ENCODE measurements around the gene PIP4K2C.

DNA sequence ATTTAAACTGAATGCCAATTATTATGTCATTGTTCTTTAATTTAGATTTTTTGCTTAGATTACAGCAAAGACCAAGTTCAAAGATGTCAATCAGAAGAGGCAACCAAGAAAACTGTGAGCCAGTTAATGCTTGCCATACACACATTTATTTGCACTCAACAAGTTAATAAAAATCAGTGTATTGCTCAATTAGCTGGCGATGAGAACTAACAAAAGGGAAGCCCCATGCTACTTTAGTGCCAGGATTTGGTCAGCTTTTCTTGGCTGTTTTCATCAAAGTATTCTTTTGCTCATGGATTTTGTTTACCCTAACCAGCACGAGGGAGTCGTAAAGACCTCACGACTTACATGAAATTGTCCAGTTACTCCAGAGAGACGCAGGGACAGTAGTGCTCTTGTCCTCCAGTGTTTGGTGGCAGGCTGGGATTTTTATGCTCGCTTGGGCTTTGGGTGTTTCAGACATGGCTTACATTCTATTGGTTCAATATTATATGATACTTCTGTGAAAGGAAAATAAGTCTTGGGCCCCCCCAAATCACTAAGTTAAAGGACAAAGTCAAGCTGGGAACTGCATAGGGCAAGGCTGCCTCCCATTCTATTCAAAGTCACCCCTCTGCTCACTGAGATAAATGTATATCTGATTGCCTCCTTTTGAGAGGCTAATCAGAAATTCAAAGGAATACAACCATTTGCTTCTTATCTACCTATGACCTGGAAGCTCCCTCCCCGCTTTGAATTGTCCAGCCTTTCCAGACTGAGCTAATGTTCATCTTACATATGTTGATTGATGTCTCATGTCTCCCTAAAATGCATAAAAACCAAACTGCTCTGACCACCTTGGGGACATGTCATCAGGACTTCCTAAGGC is 49.4 kb downstream of the PIP4K2C start:
- TF ChIP-seq, protein P1, sequence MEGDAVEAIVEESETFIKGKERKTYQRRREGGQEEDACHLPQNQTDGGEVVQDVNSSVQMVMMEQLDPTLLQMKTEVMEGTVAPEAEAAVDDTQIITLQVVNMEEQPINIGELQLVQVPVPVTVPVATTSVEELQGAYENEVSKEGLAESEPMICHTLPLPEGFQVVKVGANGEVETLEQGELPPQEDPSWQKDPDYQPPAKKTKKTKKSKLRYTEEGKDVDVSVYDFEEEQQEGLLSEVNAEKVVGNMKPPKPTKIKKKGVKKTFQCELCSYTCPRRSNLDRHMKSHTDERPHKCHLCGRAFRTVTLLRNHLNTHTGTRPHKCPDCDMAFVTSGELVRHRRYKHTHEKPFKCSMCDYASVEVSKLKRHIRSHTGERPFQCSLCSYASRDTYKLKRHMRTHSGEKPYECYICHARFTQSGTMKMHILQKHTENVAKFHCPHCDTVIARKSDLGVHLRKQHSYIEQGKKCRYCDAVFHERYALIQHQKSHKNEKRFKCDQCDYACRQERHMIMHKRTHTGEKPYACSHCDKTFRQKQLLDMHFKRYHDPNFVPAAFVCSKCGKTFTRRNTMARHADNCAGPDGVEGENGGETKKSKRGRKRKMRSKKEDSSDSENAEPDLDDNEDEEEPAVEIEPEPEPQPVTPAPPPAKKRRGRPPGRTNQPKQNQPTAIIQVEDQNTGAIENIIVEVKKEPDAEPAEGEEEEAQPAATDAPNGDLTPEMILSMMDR (IDR thresholded peaks at IDR 0.05), result no peak
- TF ChIP-seq POLR2A (IDR thresholded peaks at IDR 0.05), result no peak
